Stimulated activated CD4-positive, alpha-beta T cell treated with anti-CD3 and anti-CD28 coated beads, TNF-alpha, amount 100 ng/mL, for 48 hours (primary cell): Measurements from ENCODE around the gene RBM33.

Source experiments
- DNase-seq, 3 donors: peaks; one replicate each; pipeline ENCODE4 v3.0.0-alpha.2; 2020; ENCODE audit warnings: low read depth in 3 of 3

Gene RBM33

GRCh38 chr7:155629171-155629570 is 15.3 kb upstream of the RBM33 start:
- no peak for DNase-seq

GRCh38 chr7:155631155-155631554 is 13.3 kb upstream of the RBM33 start:
- DNase-seq: no peak

- DNase-seq: no peak
Observed at GRCh38 chr7:155635817-155636216, 8.6 kb upstream of the RBM33 start.

GRCh38 chr7:155637155-155637554 is 7.3 kb upstream of the RBM33 start:
- no peak for DNase-seq

- no peak for DNase-seq
Observed at GRCh38 chr7:155638366-155638765, 6.1 kb upstream of the RBM33 start.

- no peak for DNase-seq
Observed at GRCh38 chr7:155639958-155640520, 4.4 kb upstream of the RBM33 start.

GRCh38 chr7:155640629-155641028 is 3.8 kb upstream of the RBM33 start:
- DNase-seq: no peak

GRCh38 chr7:155643804-155644177 is 670 bp upstream of the RBM33 start:
- DNase-seq: no peak

GRCh38 chr7:155644971-155645509 is 579 bp downstream of the RBM33 start:
- peak; percentile 12 to 22 (median 21) for DNase-seq

GRCh38 chr7:155645662-155646061 is 1.2 kb downstream of the RBM33 start:
- DNase-seq: no peak

- DNase-seq: no peak
Observed at GRCh38 chr7:155646669-155647068, 2.2 kb downstream of the RBM33 start.

- no peak for DNase-seq
Observed at GRCh38 chr7:155647302-155647701, 2.8 kb downstream of the RBM33 start.

GRCh38 chr7:155647734-155648133 is 3.3 kb downstream of the RBM33 start:
- DNase-seq: no peak

- DNase-seq: no peak
Observed at GRCh38 chr7:155648752-155649339, 4.4 kb downstream of the RBM33 start.

- DNase-seq: no peak
Observed at GRCh38 chr7:155649588-155649987, 5.1 kb downstream of the RBM33 start.

GRCh38 chr7:155652156-155653114 is 8.0 kb downstream of the RBM33 start:
- no peak for DNase-seq

GRCh38 chr7:155653803-155654202 is 9.3 kb downstream of the RBM33 start:
- no peak for DNase-seq

GRCh38 chr7:155656891-155657290 is 12.4 kb downstream of the RBM33 start:
- DNase-seq: no peak

- DNase-seq: no peak
Observed at GRCh38 chr7:155660059-155660757, 15.7 kb downstream of the RBM33 start.

- DNase-seq: no peak
Observed at GRCh38 chr7:155660758-155661093, 16.3 kb downstream of the RBM33 start.

GRCh38 chr7:155662343-155663043 is 18.0 kb downstream of the RBM33 start:
- DNase-seq: no peak
